ENCODE measurements around the gene ZNF462.

GRCh38 chr9:106891286-106891685 is 28.3 kb downstream of the ZNF462 start:
- TF ChIP-seq PKNOX1 (IDR thresholded peaks at IDR 0.05) (no peak), CTBP1 (IDR thresholded peaks at IDR 0.05; ENCODE audit: borderline replicate concordance) (no peak), FOXK2 (IDR thresholded peaks at IDR 0.05) (no peak), NFRKB (IDR thresholded peaks at IDR 0.05) (no peak), TARDBP (IDR thresholded peaks at IDR 0.05) (no peak), SP1 (IDR thresholded peaks at IDR 0.05) (no peak), LEF1 (IDR thresholded peaks at IDR 0.05; ENCODE audit: borderline replicate concordance) (no peak), L3MBTL2 (conservative IDR thresholded peaks at IDR 0.05) (no peak)
